HCT116 (cell line): ENCODE data around the gene FGD5. TPM values are rescaled to one million over a fixed set of nuclear protein-coding genes. Genes with fewer than 3 reads are reported as not detected.

Experiments
- ATAC-seq: fragments of 200-7000 bp; cut with Tn5 transposase; 2 replicates; pipeline ENCODE4 v1.9.1; 2020; ENCODE audit warnings: mild to moderate bottlenecking, moderate library complexity
- BruUV-seq: library from RNA; stranded (reverse); fragments of 400-500 nt; replicated peaks from 2 replicates; lab custom pipeline; 2021; lab: Mats Ljungman, UMichigan
- CTCF ChIA-PET: fragments of 300-600 bp; sonication (Branson Sonifier 250); formaldehyde crosslinking; loops from one replicate; lab custom pipeline; 2021; ENCODE audit warnings: antibody characterized with exemption; lab: Charles Lee
- POLR2A ChIA-PET: fragments of 300-600, 350-600 bp; sonication (Branson Sonifier 250); formaldehyde crosslinking; loops from one replicate; lab custom pipeline; 2021; ENCODE audit warnings: antibody characterized with exemption; lab: Charles Lee
- RAD21 ChIA-PET, 2 experiments: fragments of 300-600 bp; sonication (Branson Sonifier 250); formaldehyde crosslinking; loops; one replicate each; lab custom pipeline; 2023; ENCODE audit warnings: low total read pairs in 2 of 2; ENCODE audit not compliant: uncharacterized antibody in 2 of 2, unreplicated experiment in 2 of 2, low non-redundant PET in 1 of 2; lab: Charles Lee
- DNase-seq: peaks from one replicate; pipeline ENCODE4 v3.0.0-alpha.2; 2010; ENCODE audit warnings: low read depth, low spot score
- H2AFZ ChIP-seq: fragments of 200-600 bp; shearing (Covaris generic), sonication (generic); 2 replicates; pipeline ENCODE4 v1.6.1; 2017; ENCODE audit warnings: low read depth, mixed run types, mixed read lengths, antibody characterized with exemption, low read length; ENCODE audit not compliant: poor library complexity, severe bottlenecking
- H3K27ac ChIP-seq: 2 replicates; pipeline ENCODE4 v1.5.1; 2012; ENCODE audit warnings: low read depth, low read length
- H3K27me3 ChIP-seq: fragments of 200-600 bp; sonication (generic); 2 replicates; pipeline ENCODE4 v1.6.1; 2016; ENCODE audit warnings: mixed run types, low read length, mixed read lengths; ENCODE audit not compliant: insufficient read depth
- H3K36me3 ChIP-seq, 2 experiments: fragments of 200-500 bp in 1 of 2; fragments of 200-600 bp in 1 of 2; sonication (Bioruptor generic) in 1 of 2; sonication (generic) in 1 of 2; 2 replicates each; pipeline versions ENCODE4 v1.5.1 to v1.6.1; 2014 to 2016; ENCODE audit warnings: low read length in 2 of 2, inconsistent platforms in 1 of 2, mixed read lengths in 1 of 2, mixed run types in 1 of 2; ENCODE audit not compliant: insufficient read depth in 2 of 2, control insufficient read depth in 1 of 2
- H3K4me1 ChIP-seq, 2 experiments: fragments of 200-600 bp in 1 of 2; sonication (generic) in 1 of 2; 2 replicates each; pipeline versions ENCODE4 v1.5.1 to v1.6.1; 2012 to 2017; ENCODE audit warnings: low read length in 2 of 2, inconsistent platforms in 1 of 2, mild to moderate bottlenecking in 1 of 2, mixed read lengths in 1 of 2, mixed run types in 1 of 2, moderate library complexity in 1 of 2; ENCODE audit not compliant: insufficient read depth in 2 of 2, control insufficient read depth in 1 of 2
- H3K4me2 ChIP-seq: fragments of 200-600 bp; sonication (generic); 2 replicates; pipeline ENCODE4 v1.6.1; 2017; ENCODE audit warnings: mixed run types, low read length, mixed read lengths
- H3K4me3 ChIP-seq, 2 experiments: fragments of 200-600 bp in 1 of 2; sonication (generic) in 1 of 2; replicated peaks in 1 of 2; 2 replicates each; pipeline ENCODE4 v1.5.1; 2011 to 2016; ENCODE audit warnings: low read length in 2 of 2, control low read depth in 1 of 2, low read depth in 1 of 2, mild to moderate bottlenecking in 1 of 2, mixed read lengths in 1 of 2, mixed run types in 1 of 2
- H3K79me2 ChIP-seq: fragments of 200-600 bp; sonication (generic); 2 replicates; pipeline ENCODE4 v1.6.1; 2017; ENCODE audit warnings: mild to moderate bottlenecking, mixed run types, low read length, moderate library complexity, mixed read lengths; ENCODE audit not compliant: insufficient read depth
- H3K9ac ChIP-seq: fragments of 200-600 bp; sonication (generic); 2 replicates; pipeline ENCODE4 v1.6.1; 2016; ENCODE audit warnings: low read length, mixed read lengths
- H3K9me2 ChIP-seq: fragments of 200-600 bp; sonication (generic), shearing (Covaris generic); 2 replicates; pipeline ENCODE4 v1.6.1; 2017; ENCODE audit warnings: mixed run types, mild to moderate bottlenecking, moderate library complexity; ENCODE audit not compliant: insufficient read depth
- H3K9me3 ChIP-seq, 2 experiments: fragments of 200-500 bp in 1 of 2; fragments of 200-600 bp in 1 of 2; sonication (Bioruptor generic) in 1 of 2; sonication (generic) in 1 of 2; 2 replicates each; pipeline ENCODE4 v1.6.1; 2014 to 2017; ENCODE audit warnings: low read length in 2 of 2, mixed read lengths in 2 of 2, inconsistent platforms in 1 of 2, low read depth in 1 of 2, mild to moderate bottlenecking in 1 of 2, mixed run types in 1 of 2, moderate library complexity in 1 of 2; ENCODE audit not compliant: control insufficient read depth in 1 of 2, insufficient read depth in 1 of 2
- H4K20me1 ChIP-seq: fragments of 200-600 bp; sonication (generic), shearing (Covaris generic); 2 replicates; pipeline ENCODE4 v1.6.1; 2017; ENCODE audit warnings: mixed run types, mild to moderate bottlenecking, moderate library complexity; ENCODE audit not compliant: insufficient read depth
- CBX3 ChIP-seq: IDR thresholded peaks from 2 replicates; pipeline ENCODE4 v1.6.1; 2012; ENCODE audit warnings: low read depth
- EZH2 ChIP-seq: fragments of 200-600 bp; sonication (generic); IDR thresholded peaks from 2 replicates; pipeline ENCODE4 v1.6.1; 2017; ENCODE audit warnings: antibody characterized with exemption, mixed run types
- EZH2phosphoT487 ChIP-seq: fragments of 200-600 bp; IDR thresholded peaks from 2 replicates; pipeline ENCODE4 v1.6.1; 2018; ENCODE audit warnings: antibody characterized with exemption, borderline replicate concordance
- JUND ChIP-seq: IDR thresholded peaks from 2 replicates; pipeline ENCODE4 v1.6.1; 2012
- POLR2AphosphoS5 ChIP-seq: IDR thresholded peaks from 2 replicates; pipeline ENCODE4 v1.6.1; 2011; ENCODE audit warnings: mild to moderate bottlenecking, low read depth, low read length, moderate library complexity
- SIN3A ChIP-seq: IDR thresholded peaks from 2 replicates; pipeline ENCODE4 v1.6.1; 2012; ENCODE audit warnings: low read depth
- SP1 ChIP-seq: IDR thresholded peaks from 2 replicates; pipeline ENCODE4 v1.6.1; 2012; ENCODE audit warnings: low read depth
- TCF7L2 ChIP-seq: IDR thresholded peaks from 2 replicates; pipeline ENCODE4 v1.7.0; 2011; ENCODE audit warnings: borderline replicate concordance, inconsistent platforms; ENCODE audit not compliant: insufficient read depth, insufficient read length; ENCODE audit errors: extremely low read depth
- ZNF274 ChIP-seq: fragments of 200-500 bp; sonication (Bioruptor generic); IDR thresholded peaks from 2 replicates; pipeline ENCODE4 v1.6.1; 2014; ENCODE audit warnings: mild to moderate bottlenecking, low read depth, low read length, inconsistent platforms
- intact Hi-C: fragments of 100-400 bp; cut with micrococcal nuclease; formaldehyde crosslinking; loops from 2 replicates; pipeline ENCODE4 v1.10.0; 2022
- total RNA-seq: library from RNA; stranded (reverse); gene quantifications from one replicate; pipeline ENCODE4 v1.2.1, GENCODE V29; 2021; ENCODE audit not compliant: unreplicated experiment
- TF ChIP-seq, protein P1 (sequence below): IDR thresholded peaks from 2 replicates; pipeline ENCODE4 v1.6.1; 2012
- TF ChIP-seq, protein P2 (sequence below), 3 experiments: fragments of 200-600 bp in 1 of 3; sonication (generic) in 1 of 3; IDR thresholded peaks in 2 of 3; conservative IDR thresholded peaks in 1 of 3; 2 replicates each; pipeline ENCODE4 v1.5.1; 2012 to 2017; ENCODE audit warnings: low read depth in 2 of 3, low read length in 2 of 3, antibody characterized with exemption in 1 of 3, borderline replicate concordance in 1 of 3, control low read depth in 1 of 3, mild to moderate bottlenecking in 1 of 3, mixed read lengths in 1 of 3, mixed run types in 1 of 3, moderate library complexity in 1 of 3; ENCODE audit not compliant: insufficient read depth in 1 of 3
- TF ChIP-seq, protein P3 (sequence below): IDR thresholded peaks from 2 replicates; pipeline ENCODE4 v1.6.1; 2012; ENCODE audit warnings: low read depth

FGD5 gene
- total RNA-seq, 1 experiment from 2014 or later = 0.22 TPM

DNA sequence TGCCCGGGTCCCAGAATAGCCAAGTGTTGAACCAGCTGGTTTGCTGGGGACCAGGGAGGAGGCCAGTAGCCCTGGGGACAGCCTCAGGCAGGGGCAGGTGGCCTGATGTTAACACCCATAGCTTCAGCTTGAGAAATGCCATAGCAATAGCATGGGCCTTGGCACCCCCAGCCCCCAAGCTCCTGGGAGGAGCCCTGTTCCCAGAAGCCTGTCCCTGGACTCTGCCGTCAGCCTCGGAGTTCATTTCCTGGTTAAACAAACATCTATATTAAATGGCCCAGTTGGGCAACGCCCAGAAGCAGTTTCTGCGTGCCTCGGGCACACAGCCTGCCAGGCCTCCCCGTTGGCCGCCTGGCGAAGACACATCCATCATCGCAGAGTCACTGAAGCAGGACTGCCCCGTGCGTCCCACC lies 58.2 kb downstream of the FGD5 start:
- ChIA-PET CTCF (no interaction called here), POLR2A (no interaction called here), RAD21 (no interaction called here)
- intact Hi-C loops = no loop called here
- DNase-seq = no peak
- Histone ChIP-seq H3K27ac (no peak overlapping the region), H3K27me3 (no peaks in the 10 kb centered on the region), H3K4me2 (no peak overlapping the region), H3K9me2 (no peaks in the 10 kb centered on the region), H3K4me1 (peaks cover 0 to 8% of the 10 kb centered on the region in 2 experiments; a peak in 1 of 4 replicates), H3K4me3 (no peak overlapping the region), H3K9me3 (no peaks in the 10 kb centered on the region), H2AFZ (no peak overlapping the region), H4K20me1 (no peaks in the 10 kb centered on the region), H3K36me3 (no peaks in the 10 kb centered on the region), H3K9ac (no peak overlapping the region), H3K79me2 (no peaks in the 10 kb centered on the region)
- no peak for ATAC-seq
- BruUV-seq = no TSS peak
- TF ChIP-seq CBX3 = no peak
- TF ChIP-seq, protein P1, sequence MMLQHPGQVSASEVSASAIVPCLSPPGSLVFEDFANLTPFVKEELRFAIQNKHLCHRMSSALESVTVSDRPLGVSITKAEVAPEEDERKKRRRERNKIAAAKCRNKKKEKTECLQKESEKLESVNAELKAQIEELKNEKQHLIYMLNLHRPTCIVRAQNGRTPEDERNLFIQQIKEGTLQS = no peak
- TF ChIP-seq EZH2 = no peak
- TF ChIP-seq SP1 = no peak
- TF ChIP-seq, protein P2, sequence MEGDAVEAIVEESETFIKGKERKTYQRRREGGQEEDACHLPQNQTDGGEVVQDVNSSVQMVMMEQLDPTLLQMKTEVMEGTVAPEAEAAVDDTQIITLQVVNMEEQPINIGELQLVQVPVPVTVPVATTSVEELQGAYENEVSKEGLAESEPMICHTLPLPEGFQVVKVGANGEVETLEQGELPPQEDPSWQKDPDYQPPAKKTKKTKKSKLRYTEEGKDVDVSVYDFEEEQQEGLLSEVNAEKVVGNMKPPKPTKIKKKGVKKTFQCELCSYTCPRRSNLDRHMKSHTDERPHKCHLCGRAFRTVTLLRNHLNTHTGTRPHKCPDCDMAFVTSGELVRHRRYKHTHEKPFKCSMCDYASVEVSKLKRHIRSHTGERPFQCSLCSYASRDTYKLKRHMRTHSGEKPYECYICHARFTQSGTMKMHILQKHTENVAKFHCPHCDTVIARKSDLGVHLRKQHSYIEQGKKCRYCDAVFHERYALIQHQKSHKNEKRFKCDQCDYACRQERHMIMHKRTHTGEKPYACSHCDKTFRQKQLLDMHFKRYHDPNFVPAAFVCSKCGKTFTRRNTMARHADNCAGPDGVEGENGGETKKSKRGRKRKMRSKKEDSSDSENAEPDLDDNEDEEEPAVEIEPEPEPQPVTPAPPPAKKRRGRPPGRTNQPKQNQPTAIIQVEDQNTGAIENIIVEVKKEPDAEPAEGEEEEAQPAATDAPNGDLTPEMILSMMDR (IDR thresholded peaks at IDR 0.05 in 2 of 3, conservative IDR thresholded peaks at IDR 0.05 in 1 of 3; ENCODE audit: borderline replicate concordance in 1 of 3, insufficient read depth in 1 of 3, low read depth in 2 of 3, low read length in 2 of 3) = no peak
- TF ChIP-seq TCF7L2 = no peak
- no peak for TF ChIP-seq JUND
- TF ChIP-seq POLR2AphosphoS5 = no peak
- TF ChIP-seq, protein P3, sequence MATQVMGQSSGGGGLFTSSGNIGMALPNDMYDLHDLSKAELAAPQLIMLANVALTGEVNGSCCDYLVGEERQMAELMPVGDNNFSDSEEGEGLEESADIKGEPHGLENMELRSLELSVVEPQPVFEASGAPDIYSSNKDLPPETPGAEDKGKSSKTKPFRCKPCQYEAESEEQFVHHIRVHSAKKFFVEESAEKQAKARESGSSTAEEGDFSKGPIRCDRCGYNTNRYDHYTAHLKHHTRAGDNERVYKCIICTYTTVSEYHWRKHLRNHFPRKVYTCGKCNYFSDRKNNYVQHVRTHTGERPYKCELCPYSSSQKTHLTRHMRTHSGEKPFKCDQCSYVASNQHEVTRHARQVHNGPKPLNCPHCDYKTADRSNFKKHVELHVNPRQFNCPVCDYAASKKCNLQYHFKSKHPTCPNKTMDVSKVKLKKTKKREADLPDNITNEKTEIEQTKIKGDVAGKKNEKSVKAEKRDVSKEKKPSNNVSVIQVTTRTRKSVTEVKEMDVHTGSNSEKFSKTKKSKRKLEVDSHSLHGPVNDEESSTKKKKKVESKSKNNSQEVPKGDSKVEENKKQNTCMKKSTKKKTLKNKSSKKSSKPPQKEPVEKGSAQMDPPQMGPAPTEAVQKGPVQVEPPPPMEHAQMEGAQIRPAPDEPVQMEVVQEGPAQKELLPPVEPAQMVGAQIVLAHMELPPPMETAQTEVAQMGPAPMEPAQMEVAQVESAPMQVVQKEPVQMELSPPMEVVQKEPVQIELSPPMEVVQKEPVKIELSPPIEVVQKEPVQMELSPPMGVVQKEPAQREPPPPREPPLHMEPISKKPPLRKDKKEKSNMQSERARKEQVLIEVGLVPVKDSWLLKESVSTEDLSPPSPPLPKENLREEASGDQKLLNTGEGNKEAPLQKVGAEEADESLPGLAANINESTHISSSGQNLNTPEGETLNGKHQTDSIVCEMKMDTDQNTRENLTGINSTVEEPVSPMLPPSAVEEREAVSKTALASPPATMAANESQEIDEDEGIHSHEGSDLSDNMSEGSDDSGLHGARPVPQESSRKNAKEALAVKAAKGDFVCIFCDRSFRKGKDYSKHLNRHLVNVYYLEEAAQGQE = no peak
- TF ChIP-seq ZNF274 = no peak
- no peak for TF ChIP-seq SIN3A
- no peak for TF ChIP-seq EZH2phosphoT487
